T47D (cell line): ENCODE results near the gene ST6GAL1.
"Not testable (repeated sequence)": the region's sequence is repeated elsewhere in the genome, so short reads cannot be mapped to it uniquely, and the experiment has no call there.

Experiments used
- DNase-seq, 2 experiments: peaks; one replicate each; pipeline versions ENCODE4 v3.0.0 to v3.0.0-alpha.2; 2011 to 2012; ENCODE audit warnings: low read depth in 1 of 2, low spot score in 1 of 2
- JUND ChIP-seq: IDR thresholded peaks from 2 replicates; pipeline ENCODE4 v1.6.1; 2012; ENCODE audit warnings: low read depth
- in situ Hi-C: cut with HindIII; loops from 2 replicates; pipeline ENCODE4 v1.10.0; 2016; ENCODE audit warnings: low sequenced_read_pairs, low pct_unique_long_range_greater_than_20kb

The ST6GAL1 gene

GRCh38 chr3:186930143-186930640, at the start of gene ST6GAL1:
Gene ST6GAL1, plus strand, starts transcription at chr3:186930526. Its CDS starts 112,178 bp downstream, at chr3:187042704.
- peak; percentile 59 to 80 for DNase-seq
- in situ Hi-C loops, result no loop called here
- TF ChIP-seq JUND, result no peak

DNA sequence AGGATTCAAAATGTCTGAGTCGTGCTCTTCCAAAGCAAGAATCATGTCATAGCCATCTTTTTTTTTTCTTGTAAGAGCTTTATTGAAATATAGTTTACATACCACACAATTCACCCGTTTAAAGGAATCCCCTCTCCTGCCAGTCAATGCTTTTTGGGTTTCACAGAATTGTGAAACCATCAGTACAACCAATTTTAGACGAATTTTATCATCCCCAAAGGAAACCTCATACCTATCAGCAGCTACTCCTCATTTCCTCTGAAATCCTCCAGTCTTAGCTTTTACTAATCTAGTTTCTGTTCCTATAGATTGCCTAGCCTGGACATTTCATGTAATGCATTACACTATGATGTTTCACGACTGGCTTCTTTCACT, 48.2 kb upstream of the ST6GAL1 start:
- in situ Hi-C loops, result no loop called here
- no peak for TF ChIP-seq JUND
- no peak for DNase-seq

- in situ Hi-C loops, result no loop called here
- TF ChIP-seq JUND, result no peak
- DNase-seq, result no peak
These were observed 47.2 kb upstream of the ST6GAL1 start for GRCh38 chr3:186882881-186883685.

GRCh38 chr3:186883686-186884058, 46.7 kb upstream of the ST6GAL1 start:
- in situ Hi-C loops, result no loop called here
- no peak for DNase-seq
- no peak for TF ChIP-seq JUND

- in situ Hi-C loops, DNase-seq: not testable (repeated sequence)
These were observed 45.5 kb upstream of the ST6GAL1 start for GRCh38 chr3:186884868-186885267.

- DNase-seq, result no peak
- no peak for TF ChIP-seq JUND
- in situ Hi-C loops, result no loop called here
These were observed 43.9 kb upstream of the ST6GAL1 start for GRCh38 chr3:186886202-186886981.

GRCh38 chr3:186887507-186887938, 42.8 kb upstream of the ST6GAL1 start:
- in situ Hi-C loops, DNase-seq: not testable (repeated sequence)

DNA sequence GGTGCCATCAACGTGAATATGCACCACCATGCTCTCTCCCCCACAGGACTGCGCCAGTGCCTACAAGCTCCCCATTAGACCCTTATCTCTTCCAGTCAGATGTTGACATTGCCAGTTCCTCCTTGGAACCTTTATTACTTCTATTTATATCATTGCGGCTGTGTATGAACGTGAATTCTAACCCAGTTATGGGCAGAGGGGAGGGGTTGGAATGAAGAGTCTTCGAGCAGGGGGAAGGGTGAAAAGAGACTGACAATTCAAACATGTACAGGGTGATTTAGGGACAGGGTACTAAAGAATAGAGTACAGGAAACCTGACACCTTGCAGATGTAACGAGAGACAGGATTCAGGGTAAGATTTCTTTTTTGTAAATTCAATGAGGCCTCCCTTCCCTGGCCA, 41.8 kb upstream of the ST6GAL1 start:
- no peak for TF ChIP-seq JUND
- DNase-seq, result no peak
- in situ Hi-C loops, result no loop called here

GRCh38 chr3:186889698-186890097, 40.6 kb upstream of the ST6GAL1 start:
- DNase-seq, in situ Hi-C loops: not testable (repeated sequence)

GRCh38 chr3:186890911-186891310, 39.4 kb upstream of the ST6GAL1 start:
- in situ Hi-C loops, result no loop called here
- no peak for DNase-seq
- no peak for TF ChIP-seq JUND

- in situ Hi-C loops, DNase-seq: not testable (repeated sequence)
These were observed 37.3 kb upstream of the ST6GAL1 start for GRCh38 chr3:186893071-186893470.

DNA sequence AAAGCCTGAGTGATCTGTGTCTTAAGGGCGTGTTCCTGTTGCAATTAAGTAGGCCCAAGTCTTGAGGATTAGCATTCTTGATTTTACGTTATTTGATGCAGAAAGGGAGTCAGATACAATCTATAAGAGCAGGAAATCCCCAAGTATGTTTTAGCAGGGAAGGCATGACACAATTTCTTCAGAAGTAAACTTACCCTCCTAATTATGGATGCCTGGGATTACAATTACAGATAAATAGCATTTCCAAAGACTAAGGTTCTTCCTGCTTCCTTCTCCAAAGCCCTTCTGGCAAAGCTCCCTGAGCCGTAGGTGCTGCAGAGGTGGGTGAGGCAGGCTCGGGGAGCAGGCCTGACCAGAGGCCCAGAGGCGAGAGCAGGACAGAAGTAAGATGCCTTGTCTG, 34.9 kb upstream of the ST6GAL1 start:
- no peak; the same call in 1 of the 2 replicates for TF ChIP-seq JUND
- in situ Hi-C loops, result no loop called here
- DNase-seq, result peak in 1 of 2 experiments; percentile 83

DNA sequence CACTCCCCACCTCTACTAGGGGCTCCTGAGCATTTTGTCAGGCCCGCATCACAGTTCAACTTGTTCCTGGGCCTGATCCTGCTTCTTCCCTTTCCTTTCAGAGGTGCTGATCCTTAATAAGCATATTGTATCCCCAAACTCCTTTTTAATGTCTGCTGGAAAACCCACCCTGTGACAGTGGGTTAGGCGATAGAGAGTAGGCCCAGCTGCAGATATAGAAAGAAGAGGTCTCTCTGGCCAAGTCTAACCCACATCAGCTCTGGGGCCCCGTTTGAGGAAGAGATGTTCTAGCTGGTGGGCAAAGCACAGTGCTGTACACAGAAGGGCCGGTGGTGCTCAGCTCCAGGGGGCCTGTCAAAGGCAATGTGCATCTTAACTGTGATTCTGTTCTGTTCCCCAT, 34.3 kb upstream of the ST6GAL1 start:
- TF ChIP-seq JUND, result no peak
- in situ Hi-C loops, result no loop called here
- no peak for DNase-seq
